Measurements from ENCODE around the gene OR14J1.
"Not testable (repeated sequence)": the region's sequence is repeated elsewhere in the genome, so short reads cannot be mapped to it uniquely, and the experiment has no call there.

The OR14J1 gene

GRCh38 chr6:29301316-29301715 is at the start of gene OR14J1:
OR14J1 (plus strand) TSS chr6:29301701; CDS start chr6:29306690, 4,989 bp downstream.
- no peak for DNase-seq

- no peak for DNase-seq
These were observed 49.8 kb upstream of the OR14J1 start for GRCh38 chr6:29251736-29252135.

GRCh38 chr6:29255530-29255929 is 46.0 kb upstream of the OR14J1 start:
- DNase-seq: peak; percentile 4

- no peak for DNase-seq
These were observed 41.8 kb upstream of the OR14J1 start for GRCh38 chr6:29259721-29260120.

GRCh38 chr6:29263001-29263400 is 38.5 kb upstream of the OR14J1 start:
- DNase-seq: no peak

- DNase-seq: no peak
These were observed 7.0 kb upstream of the OR14J1 start for GRCh38 chr6:29294499-29294914.

- DNase-seq: no peak
These were observed 6.3 kb upstream of the OR14J1 start for GRCh38 chr6:29295181-29295585.

- DNase-seq: no peak
These were observed 5.9 kb upstream of the OR14J1 start for GRCh38 chr6:29295623-29296022.

- no peak for DNase-seq
These were observed 18.4 kb downstream of the OR14J1 start for GRCh38 chr6:29319931-29320330.

GRCh38 chr6:29323332-29323731 is 21.8 kb downstream of the OR14J1 start:
- not testable (repeated sequence) for DNase-seq

- DNase-seq: no peak
These were observed 24.3 kb downstream of the OR14J1 start for GRCh38 chr6:29325777-29326176.

GRCh38 chr6:29332676-29333075 is 31.2 kb downstream of the OR14J1 start:
- DNase-seq: no peak

GRCh38 chr6:29336269-29336668 is 34.8 kb downstream of the OR14J1 start:
- peak; percentile 5 for DNase-seq

- no peak for DNase-seq
These were observed 43.9 kb downstream of the OR14J1 start for GRCh38 chr6:29345380-29345779.

- DNase-seq: not testable (repeated sequence)
These were observed 47.8 kb downstream of the OR14J1 start for GRCh38 chr6:29349348-29349747.

GRCh38 chr6:29354980-29355379 is 53.5 kb downstream of the OR14J1 start:
- DNase-seq: no peak

- peak; percentile 19 for DNase-seq
These were observed 54.1 kb downstream of the OR14J1 start for GRCh38 chr6:29355603-29356002.
